DMS53 treated with DMSO at 0.1 percent for 48 hours (cell line): Measurements from ENCODE around the gene CAMK1D.
"Not testable (repeated sequence)": the region's sequence is repeated elsewhere in the genome, so short reads cannot be mapped to it uniquely, and the experiment has no call there.

Source experiments
- DNase-seq: peaks from one replicate; lab custom pipeline; 2025; ENCODE audit not compliant: unreplicated experiment; lab: John Stamatoyannopoulos, UW

The CAMK1D gene

DNA sequence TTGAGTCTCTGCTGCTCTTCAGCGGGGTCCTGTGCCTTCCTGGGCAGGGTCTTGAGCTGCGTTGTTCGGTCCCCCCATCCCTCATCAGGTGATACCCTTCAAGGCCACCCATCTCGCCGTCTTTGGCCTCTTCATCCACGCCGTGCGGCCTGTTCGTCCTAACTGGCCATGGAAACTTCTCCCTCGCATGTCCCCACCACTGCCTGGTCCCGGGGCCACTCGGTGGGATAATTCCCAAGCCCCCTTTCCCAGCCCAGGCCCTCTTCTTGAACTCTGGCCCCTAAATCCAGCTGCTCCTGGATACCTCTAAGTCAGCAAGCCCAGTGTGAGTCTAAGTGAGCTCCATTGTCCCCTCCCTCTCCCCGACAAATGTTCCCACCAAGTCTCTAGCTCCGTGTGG is 74.5 kb downstream of the CAMK1D start:
- no peak for DNase-seq

DNA sequence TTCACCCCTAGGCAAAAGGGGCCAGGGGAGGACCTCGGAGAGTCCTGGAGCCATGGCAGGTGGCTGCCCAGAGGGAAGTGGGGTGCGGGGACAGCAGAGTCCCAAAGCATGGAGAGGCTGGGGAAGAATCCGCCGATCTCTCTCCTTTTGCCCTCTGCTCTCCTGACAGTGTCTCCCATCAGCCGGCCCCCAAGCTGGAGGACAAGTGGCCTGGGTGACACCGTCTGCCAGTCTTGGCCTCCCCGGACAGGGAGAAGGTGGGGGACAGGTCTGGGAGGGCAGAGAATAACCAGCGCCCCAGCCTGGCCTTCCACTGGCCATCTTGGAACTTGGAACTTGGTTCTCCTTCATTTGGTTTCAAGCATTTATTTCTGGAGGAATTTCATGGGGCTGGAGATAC is 77.9 kb downstream of the CAMK1D start:
- DNase-seq = no peak

DNA sequence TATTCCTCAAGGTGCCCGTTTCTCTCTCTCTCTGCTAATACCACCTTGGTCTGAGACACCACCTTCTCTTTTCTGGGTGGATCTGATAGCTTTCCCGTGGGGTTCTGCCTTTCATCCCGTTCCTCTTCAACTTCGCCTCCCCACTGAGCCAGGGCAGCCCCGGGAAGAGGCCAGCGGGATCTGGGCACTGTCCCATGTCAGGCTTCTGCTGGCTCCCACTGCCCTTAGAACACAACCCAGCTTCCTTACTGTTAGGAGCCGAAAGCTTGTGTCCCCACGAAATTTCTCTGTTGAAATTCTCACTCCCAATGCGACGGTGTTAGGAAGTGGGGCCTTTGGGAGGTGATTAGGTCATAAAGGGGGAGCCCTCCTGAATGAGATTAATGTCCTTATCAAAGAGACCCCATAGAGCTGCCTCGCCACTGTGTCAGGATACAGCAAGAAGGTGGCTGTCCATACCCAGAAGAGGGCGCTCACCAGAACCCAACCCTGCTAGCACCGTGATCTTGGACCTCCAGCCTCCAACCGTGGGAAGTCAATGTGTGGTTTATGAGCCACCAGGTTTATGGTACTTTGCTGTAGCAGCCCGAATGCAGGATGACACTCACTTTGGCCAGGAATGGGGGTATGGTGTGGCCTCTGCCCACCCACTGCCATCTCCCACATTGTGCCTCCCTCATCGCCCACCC is 79.2 kb downstream of the CAMK1D start:
- no peak for DNase-seq

- DNase-seq = no peak
Observed at GRCh38 chr10:12430406-12430982, 81.1 kb downstream of the CAMK1D start.

GRCh38 chr10:12431151-12432101 is 82.1 kb downstream of the CAMK1D start:
- no peak for DNase-seq

GRCh38 chr10:12432402-12433189 is 83.2 kb downstream of the CAMK1D start:
- peak; percentile 84 for DNase-seq

DNA sequence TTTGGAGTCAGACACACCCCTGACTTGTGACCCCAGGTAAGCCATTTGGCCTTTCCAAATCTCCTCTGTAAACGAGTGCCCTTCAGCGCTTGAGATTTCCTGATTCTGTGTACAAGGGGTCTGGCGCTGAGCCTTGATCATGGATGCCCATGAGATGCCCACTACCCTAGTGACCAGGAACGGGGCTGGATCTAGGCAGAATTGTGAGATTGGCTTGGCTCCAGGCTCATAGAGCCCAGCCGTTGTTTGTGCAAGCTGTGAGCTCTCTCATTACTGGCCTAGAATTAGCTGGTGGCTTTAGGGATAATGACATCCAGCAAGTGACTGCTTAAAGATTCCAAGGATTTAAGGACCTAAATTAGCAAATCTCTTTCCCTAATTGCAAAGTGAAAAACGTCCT is 84.9 kb downstream of the CAMK1D start:
- DNase-seq = no peak

DNA sequence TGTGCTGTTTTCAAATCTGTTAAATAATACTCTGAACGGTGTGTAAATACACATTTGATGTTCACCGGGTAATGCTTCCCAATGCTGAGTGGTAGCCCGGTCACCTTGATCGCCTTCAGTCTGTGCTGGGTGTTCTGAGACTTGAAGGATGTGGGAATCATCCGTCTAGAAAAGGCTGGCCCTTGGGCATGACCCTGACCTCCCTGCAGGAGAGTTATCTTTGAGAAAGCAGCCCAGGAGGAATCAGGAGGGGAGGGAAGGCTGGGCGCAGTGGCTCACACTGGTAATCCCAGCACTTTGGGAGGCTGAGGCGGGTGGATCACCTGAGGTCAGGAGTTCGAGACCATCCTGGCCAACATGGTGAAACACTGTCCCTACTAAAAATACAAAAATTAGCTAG is 85.3 kb downstream of the CAMK1D start:
- DNase-seq = not testable (repeated sequence)

GRCh38 chr10:12435348-12435747 is 86.0 kb downstream of the CAMK1D start:
- no peak for DNase-seq

GRCh38 chr10:12438919-12439692 is 89.8 kb downstream of the CAMK1D start:
- DNase-seq = no peak

DNA sequence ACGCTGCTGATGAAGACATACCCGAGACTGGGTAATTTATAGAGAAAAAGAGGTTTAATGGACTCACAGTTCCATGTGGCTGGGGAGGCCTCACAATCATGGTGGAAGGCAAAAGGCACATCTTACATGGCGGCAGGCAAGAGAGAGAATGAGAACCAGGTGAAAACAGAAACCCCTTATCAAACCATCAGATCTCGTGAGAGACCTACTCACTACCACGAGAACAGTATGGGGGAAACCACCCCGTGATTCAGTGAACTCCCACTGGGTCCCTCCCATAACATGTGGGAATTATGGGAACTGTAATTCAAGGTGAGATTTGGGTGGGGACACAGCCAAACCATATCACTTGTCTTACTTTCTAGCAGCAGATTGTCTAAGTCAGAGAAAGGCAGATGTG is 90.4 kb downstream of the CAMK1D start:
- DNase-seq = not testable (repeated sequence)

- no peak for DNase-seq
Observed at GRCh38 chr10:12443026-12443425, 93.7 kb downstream of the CAMK1D start.

- no peak for DNase-seq
Observed at GRCh38 chr10:12444981-12445700, 95.8 kb downstream of the CAMK1D start.

DNA sequence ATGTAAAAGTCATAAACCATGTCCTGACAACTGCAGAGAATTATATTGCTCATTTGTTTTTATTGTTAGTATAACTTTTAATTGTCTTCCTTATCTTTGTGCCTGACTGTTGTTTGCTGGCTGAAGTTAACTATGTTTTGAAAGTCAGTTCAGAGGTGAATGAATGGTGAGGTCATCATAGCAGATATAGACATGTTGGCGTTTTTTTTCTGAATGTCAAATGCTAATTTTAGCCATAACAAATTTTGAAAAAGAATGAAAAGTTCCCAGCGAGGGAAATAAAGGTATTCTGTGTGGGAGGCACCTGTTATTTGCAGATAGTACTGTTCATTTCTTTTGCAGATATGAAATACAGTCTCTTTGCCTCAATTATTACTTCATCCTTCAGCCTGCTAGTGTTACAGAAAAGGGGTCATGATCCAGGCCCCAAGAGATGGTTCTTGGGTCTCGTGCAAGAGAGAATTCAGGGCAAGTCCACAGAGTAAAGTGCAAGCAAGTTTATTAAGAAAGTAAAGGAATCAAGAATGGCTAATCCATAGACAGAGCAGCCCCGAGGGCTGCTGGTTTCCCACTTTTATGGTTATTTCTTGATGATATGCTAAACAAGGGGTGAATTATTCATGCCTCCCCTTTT is 96.5 kb downstream of the CAMK1D start:
- DNase-seq = no peak

GRCh38 chr10:12448340-12448728 is 99.0 kb downstream of the CAMK1D start:
- DNase-seq = peak; percentile 60

GRCh38 chr10:12448729-12449391 is 99.5 kb downstream of the CAMK1D start:
- peak; percentile 87 for DNase-seq

GRCh38 chr10:12455318-12455717 is 106.0 kb downstream of the CAMK1D start:
- no peak for DNase-seq

- no peak for DNase-seq
Observed at GRCh38 chr10:12455766-12456165, 106.4 kb downstream of the CAMK1D start.

- DNase-seq = no peak
Observed at GRCh38 chr10:12459340-12459739, 110.0 kb downstream of the CAMK1D start.
